T-helper 9 cell (primary cell): ENCODE data around the gene DOCK10.
A peak's percentile ranks its signal among the peaks of the same experiment; 100 is the strongest.

Source experiments
- DNase-seq: peaks from one replicate; pipeline ENCODE4 v3.0.0-alpha.2; 2020

Gene DOCK10

GRCh38 chr2:225011585-225011984 lies 30.7 kb downstream of the DOCK10 start:
- no peak for DNase-seq

GRCh38 chr2:225010804-225011203 lies 31.5 kb downstream of the DOCK10 start:
- no peak for DNase-seq

DNA sequence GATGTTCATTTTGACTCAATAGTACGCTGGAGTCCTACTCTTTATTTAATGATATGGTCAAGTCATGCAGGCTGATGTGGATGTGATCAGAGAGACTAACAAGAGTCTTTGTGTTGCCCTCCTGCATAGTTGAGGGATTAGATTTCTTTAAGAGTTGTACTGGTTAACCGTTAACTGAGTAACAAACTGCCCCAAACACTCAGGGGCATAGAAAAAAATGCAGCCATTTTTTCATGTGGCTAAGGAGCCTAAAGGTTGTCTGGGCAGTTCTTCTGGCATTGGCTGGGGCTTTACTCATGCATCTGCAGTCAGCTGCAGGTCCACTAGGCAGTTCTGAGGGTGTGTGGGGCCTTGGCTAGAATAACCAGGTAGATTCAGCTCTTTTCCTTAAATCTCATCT lies 32.5 kb downstream of the DOCK10 start:
- no peak for DNase-seq

GRCh38 chr2:225008935-225009334 lies 33.3 kb downstream of the DOCK10 start:
- DNase-seq: no peak

GRCh38 chr2:225008179-225008856 lies 34.0 kb downstream of the DOCK10 start:
- no peak for DNase-seq

DNA sequence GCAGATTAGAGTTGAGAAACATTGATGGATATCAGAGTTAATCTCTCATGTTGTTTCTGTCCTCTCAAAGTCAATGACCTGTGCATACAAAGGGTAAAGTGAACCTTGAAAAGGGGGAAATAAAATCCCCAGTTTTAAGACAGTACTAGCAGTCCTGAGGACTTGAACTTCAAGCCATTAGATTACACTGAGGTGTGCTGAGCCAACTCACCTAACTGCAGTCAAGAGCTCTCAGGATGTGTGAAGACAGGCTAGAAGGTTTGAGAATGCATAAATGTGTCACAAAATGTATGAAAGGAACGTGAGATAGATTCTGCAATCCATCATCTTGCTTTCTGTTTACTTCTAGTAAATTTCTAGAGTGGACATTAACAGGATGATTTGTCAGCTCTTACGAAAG lies 35.5 kb downstream of the DOCK10 start:
- no peak for DNase-seq

DNA sequence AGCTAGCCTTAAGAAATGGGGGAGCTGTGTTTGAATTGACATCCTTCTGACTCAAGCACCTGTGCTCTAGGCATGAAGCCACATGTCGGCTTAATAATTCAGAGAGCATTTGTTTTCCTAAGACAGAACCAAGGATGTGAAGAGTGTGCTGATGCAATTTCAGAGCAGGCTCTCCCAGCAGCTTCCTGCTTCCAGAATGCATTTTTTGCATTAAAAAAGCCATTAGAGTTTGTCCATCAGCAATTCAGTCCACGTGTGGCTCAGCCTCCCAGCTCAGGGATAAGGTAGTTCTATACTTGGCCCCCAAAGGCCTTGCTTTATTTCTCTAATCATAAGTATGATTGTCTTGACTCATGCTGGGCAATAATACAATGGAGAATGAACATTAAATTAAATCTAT lies 37.7 kb downstream of the DOCK10 start:
- DNase-seq: no peak

- DNase-seq: no peak
These were observed 39.6 kb downstream of the DOCK10 start for GRCh38 chr2:225002656-225003045.

GRCh38 chr2:225002039-225002655 lies 40.1 kb downstream of the DOCK10 start:
- DNase-seq: peak; percentile 48

DNA sequence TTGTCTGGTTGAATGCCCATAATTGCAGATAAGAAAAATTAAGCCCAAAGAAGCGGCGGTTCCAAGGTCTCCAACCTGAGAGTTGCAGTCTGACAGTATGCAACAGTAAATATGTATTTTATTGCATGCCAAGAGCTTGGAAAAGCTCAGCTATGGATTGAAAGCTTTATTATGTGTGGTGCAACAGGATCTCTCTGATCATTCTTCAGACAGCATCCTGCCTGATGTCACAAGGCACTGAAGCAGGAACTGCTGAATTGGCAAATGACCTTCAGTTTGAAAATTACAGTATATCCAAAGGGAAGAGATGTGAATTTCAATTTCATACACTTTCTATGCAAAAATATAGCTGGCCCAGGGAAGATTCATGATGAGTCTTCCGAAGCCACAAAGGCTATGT lies 42.5 kb downstream of the DOCK10 start:
- DNase-seq: no peak

DNA sequence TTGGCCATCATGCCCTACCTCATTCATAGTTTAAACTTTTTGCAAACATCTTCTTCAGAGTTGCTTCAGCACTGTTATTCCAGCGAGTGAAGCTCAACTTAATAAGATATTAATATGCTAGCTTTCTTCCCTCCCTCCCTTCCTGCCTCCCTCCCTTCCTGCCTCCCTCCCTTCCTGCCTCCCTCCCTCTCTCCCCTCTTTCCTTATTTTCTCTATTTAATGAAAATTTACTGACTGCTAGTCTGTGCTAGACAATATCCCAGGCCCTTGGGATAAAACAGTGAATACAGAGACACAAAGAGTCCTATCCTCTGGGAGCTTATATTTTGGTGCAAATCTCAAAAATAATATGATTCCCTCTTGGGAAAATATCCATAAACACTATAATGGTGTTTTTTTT lies 42.9 kb downstream of the DOCK10 start:
- no peak for DNase-seq

DNA sequence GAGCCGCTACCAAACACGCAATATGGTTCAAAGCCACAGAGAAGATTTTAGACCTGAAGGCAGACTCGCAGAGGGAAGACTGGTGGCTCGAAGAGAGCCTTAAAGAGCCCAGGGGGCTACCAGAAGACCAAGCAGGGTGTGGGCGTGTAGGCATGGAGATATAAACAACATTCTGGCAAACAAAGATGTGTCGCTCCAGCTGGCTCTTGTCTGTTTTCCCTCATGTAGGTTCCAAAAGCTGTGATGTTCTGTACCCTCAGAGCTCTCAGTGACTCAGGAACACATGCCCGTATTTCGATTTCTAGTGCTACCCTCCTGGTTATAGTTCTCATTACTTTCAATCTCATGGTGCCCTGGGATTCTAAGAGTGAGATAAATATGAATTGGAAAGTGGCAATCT lies 44.5 kb downstream of the DOCK10 start:
- no peak for DNase-seq

- no peak for DNase-seq
These were observed 46.8 kb downstream of the DOCK10 start for GRCh38 chr2:224995419-224995818.

GRCh38 chr2:224994242-224994823 lies 47.9 kb downstream of the DOCK10 start:
- DNase-seq: no peak

DNA sequence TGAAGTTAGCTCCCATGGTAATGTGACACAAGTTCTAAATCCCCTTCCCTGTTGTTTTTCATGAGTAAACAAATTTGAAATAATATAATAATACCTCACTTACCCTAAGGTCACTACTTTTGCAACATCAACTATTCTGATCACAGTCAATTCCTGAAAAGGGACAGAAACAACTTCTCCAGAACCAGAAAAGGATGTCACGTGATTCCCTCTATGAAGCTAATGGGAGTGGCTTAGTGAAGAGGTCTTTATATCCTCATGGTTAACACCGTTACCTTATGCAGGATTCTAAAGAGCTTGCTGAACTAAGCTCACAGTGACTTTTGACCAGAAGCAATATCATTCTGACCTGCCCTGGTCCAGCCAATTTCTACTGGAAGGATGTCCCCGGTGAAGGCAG lies 51.6 kb downstream of the DOCK10 start:
- DNase-seq: no peak

GRCh38 chr2:224987733-224988132 lies 54.5 kb downstream of the DOCK10 start:
- DNase-seq: no peak

GRCh38 chr2:224986477-224986876 lies 55.8 kb downstream of the DOCK10 start:
- no peak for DNase-seq

- DNase-seq: no peak
These were observed 57.6 kb downstream of the DOCK10 start for GRCh38 chr2:224984637-224985036.

- DNase-seq: no peak
These were observed 58.3 kb downstream of the DOCK10 start for GRCh38 chr2:224983712-224984554.

DNA sequence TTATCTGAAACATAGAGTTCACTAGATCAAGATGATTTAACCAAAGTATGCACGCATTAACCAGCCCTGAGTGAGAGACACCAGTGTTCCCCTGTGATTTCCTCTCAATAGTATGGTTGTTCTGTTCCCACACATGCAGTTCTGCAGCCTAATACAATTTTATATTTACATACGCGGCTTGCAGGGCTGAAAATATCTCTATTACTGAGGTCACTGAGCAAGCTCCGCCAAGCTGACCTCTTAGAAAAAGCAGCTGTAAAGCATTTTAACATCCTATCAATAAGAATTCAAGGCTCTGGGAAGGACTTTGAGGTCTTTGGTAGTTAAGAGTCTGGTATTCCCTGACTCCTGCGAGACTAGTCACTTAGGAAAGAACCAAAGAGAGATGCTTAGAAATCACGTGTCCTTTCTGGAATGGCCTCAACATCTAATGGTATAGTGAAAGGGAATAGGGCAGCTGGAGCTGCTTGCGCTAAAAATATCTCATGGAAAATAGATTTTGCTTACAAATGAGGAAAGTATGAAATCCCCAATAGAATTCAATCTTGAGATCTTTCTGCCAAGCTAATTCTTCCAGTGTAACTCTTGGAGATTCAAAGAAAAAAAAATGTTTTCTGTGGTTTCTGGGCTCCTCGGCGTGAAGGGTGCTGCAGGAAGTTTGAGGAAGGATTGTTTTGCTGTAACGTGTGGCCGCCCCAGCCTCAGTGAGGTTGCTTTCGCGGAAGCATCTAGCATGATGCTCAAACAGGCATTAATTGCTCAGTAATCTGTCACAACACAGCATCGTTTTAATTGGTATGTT lies 59.2 kb downstream of the DOCK10 start:
- peak; percentile 15 for DNase-seq

GRCh38 chr2:224982226-224982625 lies 60.0 kb downstream of the DOCK10 start:
- DNase-seq: no peak

DNA sequence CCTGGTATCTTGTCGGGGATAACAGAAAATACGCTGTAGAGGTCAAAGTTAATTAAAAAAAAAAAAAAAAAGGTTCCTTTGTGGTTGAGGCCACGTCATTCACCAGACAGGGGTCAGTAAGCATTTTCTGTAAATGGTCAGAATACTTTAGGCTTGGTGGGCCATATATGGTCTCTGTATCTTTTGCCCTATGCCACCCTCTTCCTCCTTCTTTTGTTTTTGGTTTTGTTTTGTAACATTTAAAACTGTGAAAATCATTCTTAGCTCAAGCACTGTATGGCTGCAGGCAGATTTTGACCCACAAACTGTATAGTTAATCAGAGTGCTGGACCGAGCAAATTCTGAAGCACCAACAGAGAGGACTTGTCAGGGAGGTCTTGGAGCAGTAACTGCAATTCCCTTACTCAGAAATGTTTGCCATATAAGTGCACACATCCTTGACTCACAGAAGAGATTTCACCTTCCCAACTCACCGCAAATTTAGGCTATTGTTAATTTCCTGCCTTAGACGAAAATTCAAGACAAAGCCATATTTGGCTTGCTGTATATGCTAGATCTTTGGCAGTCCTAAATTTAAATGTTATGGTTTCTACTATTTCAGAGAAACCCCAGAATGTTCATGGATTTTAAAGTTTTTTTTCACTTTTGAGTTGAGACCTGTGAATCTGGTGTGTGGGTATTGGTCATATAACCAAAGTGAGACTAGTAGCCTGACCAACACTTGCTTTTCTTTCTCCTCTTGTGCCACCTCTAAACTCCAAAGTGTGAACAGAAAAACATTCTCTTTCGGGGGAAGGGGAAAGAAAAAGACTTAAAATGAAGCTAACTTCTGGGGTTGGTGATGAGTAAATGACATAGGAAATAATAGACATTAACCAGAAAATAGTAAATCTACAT lies 65.4 kb downstream of the DOCK10 start:
- DNase-seq: no peak
